HG03521 (cell line): ENCODE data around the gene EXOSC3.
"Not testable (repeated sequence)": the region's sequence is repeated elsewhere in the genome, so short reads cannot be mapped to it uniquely, and the experiment has no call there.

ENCODE experiments used
- ATAC-seq: cut with Tn5 transposase; IDR thresholded peaks from one replicate; pipeline ENCODE4 v1.9.1; 2021; ENCODE audit warnings: mild to moderate bottlenecking, moderate library complexity; ENCODE audit not compliant: unreplicated experiment

Gene EXOSC3

GRCh38 chr9:37776328-37776727 lies 8.5 kb downstream of the EXOSC3 start:
- no peak for ATAC-seq

GRCh38 chr9:37775216-37775919 lies 9.5 kb downstream of the EXOSC3 start:
- no peak for ATAC-seq

- no peak for ATAC-seq
Observed at GRCh38 chr9:37769995-37770394, 14.9 kb downstream of the EXOSC3 start.

- no peak for ATAC-seq
Observed at GRCh38 chr9:37769306-37769705, 15.6 kb downstream of the EXOSC3 start.

- not testable (repeated sequence) for ATAC-seq
Observed at GRCh38 chr9:37765263-37765662, 19.6 kb downstream of the EXOSC3 start.

- ATAC-seq, result no peak
Observed at GRCh38 chr9:37761511-37761910, 23.4 kb downstream of the EXOSC3 start.

- no peak for ATAC-seq
Observed at GRCh38 chr9:37760416-37761161, 24.3 kb downstream of the EXOSC3 start.

- no peak for ATAC-seq
Observed at GRCh38 chr9:37758747-37759146, 26.1 kb downstream of the EXOSC3 start.

- peak; percentile 76 for ATAC-seq
Observed at GRCh38 chr9:37753489-37754190, 31.2 kb downstream of the EXOSC3 start, which contains the start of gene TRMT10B. Gene TRMT10B (plus strand): TSS chr9:37753805. CDS start chr9:37761932, 8,127 bp downstream.

GRCh38 chr9:37752642-37753488 lies 32.0 kb downstream of the EXOSC3 start:
- no peak for ATAC-seq

- ATAC-seq, result not testable (repeated sequence)
Observed at GRCh38 chr9:37752112-37752511, 32.8 kb downstream of the EXOSC3 start.

GRCh38 chr9:37751704-37752103 lies 33.2 kb downstream of the EXOSC3 start:
- not testable (repeated sequence) for ATAC-seq

GRCh38 chr9:37751186-37751585 lies 33.7 kb downstream of the EXOSC3 start:
- no peak for ATAC-seq

- ATAC-seq, result no peak
Observed at GRCh38 chr9:37749129-37749528, 35.7 kb downstream of the EXOSC3 start.

GRCh38 chr9:37747271-37747753 lies 37.6 kb downstream of the EXOSC3 start:
- ATAC-seq, result peak; percentile 54

- ATAC-seq, result no peak
Observed at GRCh38 chr9:37746448-37747270, 38.2 kb downstream of the EXOSC3 start.

- no peak for ATAC-seq
Observed at GRCh38 chr9:37745970-37746369, 38.9 kb downstream of the EXOSC3 start.

- no peak for ATAC-seq
Observed at GRCh38 chr9:37740631-37741328, 44.1 kb downstream of the EXOSC3 start.

GRCh38 chr9:37740128-37740527 lies 44.7 kb downstream of the EXOSC3 start:
- ATAC-seq, result no peak
